Psoas muscle (tissue), 8 donors: Measurements from ENCODE around the gene GHR. TPM values are rescaled to one million over a fixed set of nuclear protein-coding genes. Genes with fewer than 3 reads are reported as not detected.

ENCODE experiments used
- ATAC-seq, 4 donors: fragments of 200-7000 bp; cut with Tn5 transposase; one replicate each; pipeline ENCODE4 v1.9.1; 2020; ENCODE audit warnings: moderate library complexity in 3 of 4, mild to moderate bottlenecking in 2 of 4
- DNase-seq, 2 donors: peaks; one replicate each; pipeline ENCODE4 v3.0.0-alpha.2; 2020
- H3K27ac ChIP-seq: fragments of 200-600 bp; one replicate; pipeline ENCODE4 v1.8.0; 2022
- H3K27me3 ChIP-seq, 3 donors: fragments of 200-600 bp in 1 of 3; one replicate each; pipeline versions ENCODE4 v1.6.1 to v1.8.0; 2013 to 2022; ENCODE audit warnings: low read length in 2 of 3, mild to moderate bottlenecking in 2 of 3, moderate library complexity in 1 of 3; ENCODE audit not compliant: insufficient read depth in 3 of 3
- H3K36me3 ChIP-seq, 2 donors: fragments of 200-600 bp in 1 of 2; one replicate each; pipeline versions ENCODE4 v1.6.1 to v1.8.0; 2013 to 2022; ENCODE audit warnings: low read depth in 1 of 2, mild to moderate bottlenecking in 1 of 2, moderate library complexity in 1 of 2; ENCODE audit not compliant: insufficient read depth in 1 of 2
- H3K4me1 ChIP-seq: fragments of 200-600 bp; one replicate; pipeline ENCODE4 v1.8.0; 2022
- H3K4me3 ChIP-seq: fragments of 200-600 bp; one replicate; pipeline ENCODE4 v1.8.0; 2022; ENCODE audit warnings: mild to moderate bottlenecking
- H3K9me3 ChIP-seq: fragments of 200-600 bp; one replicate; pipeline ENCODE4 v1.8.0; 2022
- CTCF ChIP-seq: fragments of 200-600 bp; IDR thresholded peaks from one replicate; pipeline ENCODE4 v1.8.0; 2022; ENCODE audit warnings: antibody characterized with exemption
- WGBS, 3 donors: extraction: QIAGEN DNeasy Blood & Tissue Kit; methylation state at CpG; one replicate each; pipeline versions ENCODE4 v1.1.6 to v1.1.7; 2013; 5-methylcytosine and 5-hydroxymethylcytosine counted together
- intact Hi-C, 2 donors: fragments of 100-400 bp; cut with DNase I; formaldehyde crosslinking; loops; one replicate each; pipeline versions ENCODE4 v1.11.0 to v1.14.2; 2022
- polyA plus RNA-seq, 3 donors: library from polyadenylated mRNA; stranded (reverse); fragments of 200-250 nt; gene quantifications; one replicate each; pipeline ENCODE4 v1.2.3, GENCODE V29; 2013
- total RNA-seq, 4 donors: library from RNA; stranded (reverse); fragmentation: NEBNext Ultra II Directional in 2 of 4; extraction: Animal tissue kit (Norgen Biotek cat#: 25700) in 2 of 4; gene quantifications; one replicate each; pipeline versions ENCODE4 v1.2.1 to v1.2.4, GENCODE V29; 2021 to 2023
- donor health status: healthy with polysubstance abuse.
- donor health status: DM: no; HTN: no; CAD: no; lungs with moderate emphysema.
- donor health status: Bipolar disorder and iron deficiency.
- donor health status: healthy.
- donor health status: DM: yes; HTN: yes; CAD: no.
- donor health status: DM: no; HTN: no; CAD: no.
- donor health status: DM: no; HTN: no; CAD: no.
- donor health status: DM: yes; HTN: yes; CAD: no.

The GHR gene
- total and polyA plus RNA-seq, 7 donors: 12.4 to 60.3 (median 32.1) TPM

GRCh38 chr5:42636946-42637345 lies 213.7 kb downstream of the GHR start:
- Histone ChIP-seq H3K4me3 (no peak overlapping the region), H3K4me1 (peaks cover 7% of the 10 kb centered on the region), H3K27me3 (no peaks in the 10 kb centered on the region), H3K36me3 (no peaks in the 10 kb centered on the region), H3K27ac (no peak overlapping the region), H3K9me3 (no peaks in the 10 kb centered on the region)
- DNase-seq (no peak), ATAC-seq (no peak)
- 90 to 97% (median 93%) methylated on average over 1 of the region's 1 CpG for WGBS, 3 donors
- no peak for TF ChIP-seq CTCF
- intact Hi-C loops: no loop called here

- intact Hi-C loops: no loop called here
- no peak for DNase-seq
- Histone ChIP-seq H3K27ac (no peak overlapping the region), H3K9me3 (no peaks in the 10 kb centered on the region), H3K36me3 (no peaks in the 10 kb centered on the region), H3K4me1 (peaks cover 5% of the 10 kb centered on the region), H3K4me3 (no peak overlapping the region), H3K27me3 (no peaks in the 10 kb centered on the region)
- ATAC-seq: no peak
- TF ChIP-seq CTCF: no peak
- WGBS, 3 donors: 87 to 94% (median 87%) methylated on average over 3 of the region's 3 CpGs
Observed at GRCh38 chr5:42638972-42639371, 215.7 kb downstream of the GHR start.

DNA sequence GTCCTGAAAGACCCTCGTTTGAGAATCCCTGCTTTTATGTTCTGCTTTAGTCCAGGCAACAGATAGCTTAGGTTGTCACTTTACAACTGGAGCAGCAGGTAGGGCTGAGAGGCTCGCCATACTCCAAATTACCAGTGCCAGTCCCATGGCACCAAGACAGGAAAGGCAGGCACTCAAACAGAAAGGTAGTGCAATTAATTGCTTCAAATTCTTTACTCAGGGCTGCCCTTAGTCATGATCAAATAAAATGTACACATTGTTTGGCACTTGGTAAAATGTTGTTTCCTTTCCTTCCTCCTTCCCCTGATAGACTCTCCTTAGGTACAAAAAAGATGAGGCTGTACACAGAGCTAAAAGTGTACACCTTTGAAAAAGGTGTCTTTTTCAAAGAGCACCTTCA lies 217.6 kb downstream of the GHR start:
- no peak for DNase-seq
- ATAC-seq: no peak
- Histone ChIP-seq H3K4me1 (peaks cover 22% of the 10 kb centered on the region), H3K27ac (no peak overlapping the region), H3K9me3 (no peaks in the 10 kb centered on the region), H3K27me3 (no peaks in the 10 kb centered on the region), H3K4me3 (no peak overlapping the region), H3K36me3 (no peaks in the 10 kb centered on the region)
- TF ChIP-seq CTCF: no peak
- WGBS, 3 donors: 89 to 92% (median 91%) methylated on average over 2 of the region's 2 CpGs
- intact Hi-C loops: no loop called here

GRCh38 chr5:42641336-42642005 lies 218.2 kb downstream of the GHR start:
- intact Hi-C loops: no loop called here
- Histone ChIP-seq H3K4me3 (no peak overlapping the region), H3K27me3 (no peaks in the 10 kb centered on the region), H3K4me1 (peaks cover 22% of the 10 kb centered on the region), H3K9me3 (no peaks in the 10 kb centered on the region), H3K36me3 (no peaks in the 10 kb centered on the region), H3K27ac (no peak overlapping the region)
- 97 to 98% (median 97%) methylated on average over 4 of the region's 4 CpGs for WGBS, 3 donors
- DNase-seq: no peak
- ATAC-seq: no peak
- no peak for TF ChIP-seq CTCF

DNA sequence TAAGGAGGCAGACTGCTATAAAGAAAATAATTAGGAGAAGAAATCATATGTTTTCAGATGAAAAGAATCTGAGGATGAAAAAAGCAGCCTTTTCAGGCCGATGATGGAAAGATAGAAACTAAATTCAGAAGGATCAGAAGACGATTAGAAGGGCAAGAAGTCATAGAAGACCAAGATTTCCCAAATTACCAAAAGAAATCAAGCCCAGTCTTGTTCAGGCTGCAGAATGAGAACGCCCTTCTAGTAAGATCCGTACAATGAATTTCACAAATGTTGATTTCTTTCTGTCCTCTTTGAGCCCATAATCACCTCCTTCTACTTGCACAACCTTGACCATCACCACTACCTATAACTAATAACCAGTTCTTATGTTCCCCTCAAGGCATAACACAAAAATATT lies 218.8 kb downstream of the GHR start:
- no peaks in the 10 kb centered on the region for H3K27me3 ChIP-seq
- no peaks in the 10 kb centered on the region for H3K36me3 ChIP-seq
- no peak overlapping the region for H3K27ac ChIP-seq
- no peak overlapping the region for H3K4me3 ChIP-seq
- peaks cover 22% of the 10 kb centered on the region for H3K4me1 ChIP-seq
- DNase-seq: no peak
- TF ChIP-seq CTCF: no peak
- no peak for ATAC-seq
- 94 to 97% (median 95%) methylated on average over 4 of the region's 4 CpGs for WGBS, 3 donors
- intact Hi-C loops: no loop called here
- no peaks in the 10 kb centered on the region for H3K9me3 ChIP-seq
